ENCODE measurements around the gene GNA15. TPM values are rescaled to one million over a fixed set of nuclear protein-coding genes. Genes with fewer than 3 reads are reported as not detected.

The GNA15 gene
- total RNA-seq, 1 experiment from 2014 or later: 6.2 TPM

DNA sequence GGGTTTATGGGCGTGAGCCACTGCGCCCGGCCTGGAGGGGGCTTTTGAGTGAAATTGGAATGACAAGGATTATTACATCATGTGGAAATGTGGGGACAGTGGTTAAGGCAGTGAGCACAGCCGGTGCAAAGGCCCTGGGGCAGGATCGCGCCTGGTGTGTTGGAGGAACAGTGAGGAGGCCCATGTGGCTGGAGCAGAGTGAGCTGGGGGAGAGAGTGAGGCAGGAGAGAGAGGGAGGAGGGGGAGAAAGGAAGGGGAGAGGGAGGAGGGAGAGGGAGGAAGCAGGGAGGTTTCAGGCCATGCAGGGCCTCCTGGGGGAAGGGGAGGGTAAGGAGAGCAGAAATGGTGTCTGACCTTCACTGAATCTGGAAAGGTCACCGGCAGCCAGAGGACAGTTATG, 77.3 kb downstream of the GNA15 start:
- ChIA-PET POLR2A (no interaction called here), CTCF (no interaction called here)
- BruUV-seq (replicated peaks): no TSS peak
- no peaks in the 10 kb centered on the region for H3K27me3 ChIP-seq (ENCODE audit: control insufficient read depth, insufficient read depth, low read length)
- no peak overlapping the region for H3K4me3 ChIP-seq (ENCODE audit: low read depth in 2 of 2, low read length in 2 of 2)
- H3K36me3 ChIP-seq (ENCODE audit: control insufficient read depth, insufficient read depth, low read length): no peaks in the 10 kb centered on the region
- in situ Hi-C loops (cut with HindIII; ENCODE audit: low pct_unique_long_range_greater_than_20kb, low sequenced_read_pairs): no loop called here
- no peaks in the 10 kb centered on the region for H3K4me1 ChIP-seq (ENCODE audit: control insufficient read depth, insufficient read depth, low read length)
- no peak for DNase-seq (ENCODE audit: low read depth, low spot score)
- TF ChIP-seq POLR2AphosphoS5 (IDR thresholded peaks at IDR 0.05; ENCODE audit: low read depth, low read length): no peak
- no peak for TF ChIP-seq SIN3A (IDR thresholded peaks at IDR 0.05; ENCODE audit: borderline replicate concordance, insufficient read depth, low read depth, low read length)
- TF ChIP-seq REST (IDR thresholded peaks at IDR 0.05; ENCODE audit: insufficient read depth in 1 of 2, low read depth in 2 of 2, low read length in 1 of 2): no peak
- no peak for TF ChIP-seq TCF7L2 (IDR thresholded peaks at IDR 0.05; ENCODE audit: low read depth, low read length)
- TF ChIP-seq, protein P1, sequence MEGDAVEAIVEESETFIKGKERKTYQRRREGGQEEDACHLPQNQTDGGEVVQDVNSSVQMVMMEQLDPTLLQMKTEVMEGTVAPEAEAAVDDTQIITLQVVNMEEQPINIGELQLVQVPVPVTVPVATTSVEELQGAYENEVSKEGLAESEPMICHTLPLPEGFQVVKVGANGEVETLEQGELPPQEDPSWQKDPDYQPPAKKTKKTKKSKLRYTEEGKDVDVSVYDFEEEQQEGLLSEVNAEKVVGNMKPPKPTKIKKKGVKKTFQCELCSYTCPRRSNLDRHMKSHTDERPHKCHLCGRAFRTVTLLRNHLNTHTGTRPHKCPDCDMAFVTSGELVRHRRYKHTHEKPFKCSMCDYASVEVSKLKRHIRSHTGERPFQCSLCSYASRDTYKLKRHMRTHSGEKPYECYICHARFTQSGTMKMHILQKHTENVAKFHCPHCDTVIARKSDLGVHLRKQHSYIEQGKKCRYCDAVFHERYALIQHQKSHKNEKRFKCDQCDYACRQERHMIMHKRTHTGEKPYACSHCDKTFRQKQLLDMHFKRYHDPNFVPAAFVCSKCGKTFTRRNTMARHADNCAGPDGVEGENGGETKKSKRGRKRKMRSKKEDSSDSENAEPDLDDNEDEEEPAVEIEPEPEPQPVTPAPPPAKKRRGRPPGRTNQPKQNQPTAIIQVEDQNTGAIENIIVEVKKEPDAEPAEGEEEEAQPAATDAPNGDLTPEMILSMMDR (IDR thresholded peaks at IDR 0.05): no peak
- no peak overlapping the region for H3K27ac ChIP-seq (ENCODE audit: low read length)
- no peaks in the 10 kb centered on the region for H3K9me3 ChIP-seq (ENCODE audit: control insufficient read depth, insufficient read depth, low read depth, low read length)
- no peak for ATAC-seq
- intact Hi-C loops (cut with micrococcal nuclease; ENCODE audit: unreplicated experiment): no loop called here

Other genes with a start within 250 kb of the GNA15 start
- gene ZNF57, start 235.1 kb upstream of the GNA15 start, total RNA-seq (2021; ENCODE audit: unreplicated experiment): 4.9 TPM
- gene ZNF77, start 191.1 kb upstream of the GNA15 start, total RNA-seq (2021; ENCODE audit: unreplicated experiment): 4.5 TPM
- gene TLE6, start 158.5 kb upstream of the GNA15 start, total RNA-seq (2021; ENCODE audit: unreplicated experiment): 4.0 TPM
- 6.2 TPM for gene TLE2, start 106.8 kb upstream of the GNA15 start, total RNA-seq (2021; ENCODE audit: unreplicated experiment)
- 287 TPM for gene TLE5, start 73.5 kb upstream of the GNA15 start, total RNA-seq (2021; ENCODE audit: unreplicated experiment)
- gene GNA11, start 41.7 kb upstream of the GNA15 start, total RNA-seq (2021; ENCODE audit: unreplicated experiment): 64.6 TPM
- gene S1PR4, start 42.7 kb downstream of the GNA15 start, total RNA-seq (2021; ENCODE audit: unreplicated experiment): 0.26 TPM
- 132 TPM for gene NCLN, start 49.9 kb downstream of the GNA15 start, total RNA-seq (2021; ENCODE audit: unreplicated experiment)
- 1.2 TPM for gene CELF5, start 88.6 kb downstream of the GNA15 start, total RNA-seq (2021; ENCODE audit: unreplicated experiment)
- gene NFIC, start 230.6 kb downstream of the GNA15 start, total RNA-seq (2021; ENCODE audit: unreplicated experiment): 120 TPM